Cortex of kidney (tissue), 1 donor: ENCODE measurements around the gene CUBN.

Source experiments
- DNase-seq: peaks from one replicate; lab custom pipeline; 2025; lab: John Stamatoyannopoulos, UW

The CUBN gene

GRCh38 chr10:17106991-17107390 is 22.6 kb downstream of the CUBN start:
- DNase-seq = no peak

- DNase-seq = no peak
Measured at GRCh38 chr10:17101910-17102266, 27.7 kb downstream of the CUBN start.

GRCh38 chr10:17101257-17101909 is 28.2 kb downstream of the CUBN start:
- DNase-seq = no peak

GRCh38 chr10:17100586-17100985 is 29.0 kb downstream of the CUBN start:
- no peak for DNase-seq

DNA sequence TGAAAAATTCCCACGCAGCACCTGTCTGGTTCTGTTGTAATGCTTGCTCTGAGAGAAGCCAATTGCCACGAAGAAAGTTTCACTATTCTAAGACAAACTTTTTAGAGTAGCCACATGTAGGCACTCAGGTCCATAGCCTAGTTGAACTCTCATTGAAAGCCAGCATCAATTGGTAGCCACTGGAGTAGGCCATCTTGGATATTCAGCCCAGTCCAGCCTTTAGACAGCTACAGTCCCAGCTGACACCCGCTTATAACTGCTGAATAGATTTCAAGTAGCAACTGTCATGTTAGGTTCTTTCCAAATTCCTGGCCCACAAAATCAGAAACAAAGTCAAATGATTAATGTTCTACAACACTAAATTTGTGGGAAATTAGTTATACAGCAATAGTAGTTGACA is 31.6 kb downstream of the CUBN start:
- no peak for DNase-seq

GRCh38 chr10:17094844-17095243 is 34.8 kb downstream of the CUBN start:
- no peak for DNase-seq

GRCh38 chr10:17092986-17093803 is 36.4 kb downstream of the CUBN start:
- DNase-seq = no peak

DNA sequence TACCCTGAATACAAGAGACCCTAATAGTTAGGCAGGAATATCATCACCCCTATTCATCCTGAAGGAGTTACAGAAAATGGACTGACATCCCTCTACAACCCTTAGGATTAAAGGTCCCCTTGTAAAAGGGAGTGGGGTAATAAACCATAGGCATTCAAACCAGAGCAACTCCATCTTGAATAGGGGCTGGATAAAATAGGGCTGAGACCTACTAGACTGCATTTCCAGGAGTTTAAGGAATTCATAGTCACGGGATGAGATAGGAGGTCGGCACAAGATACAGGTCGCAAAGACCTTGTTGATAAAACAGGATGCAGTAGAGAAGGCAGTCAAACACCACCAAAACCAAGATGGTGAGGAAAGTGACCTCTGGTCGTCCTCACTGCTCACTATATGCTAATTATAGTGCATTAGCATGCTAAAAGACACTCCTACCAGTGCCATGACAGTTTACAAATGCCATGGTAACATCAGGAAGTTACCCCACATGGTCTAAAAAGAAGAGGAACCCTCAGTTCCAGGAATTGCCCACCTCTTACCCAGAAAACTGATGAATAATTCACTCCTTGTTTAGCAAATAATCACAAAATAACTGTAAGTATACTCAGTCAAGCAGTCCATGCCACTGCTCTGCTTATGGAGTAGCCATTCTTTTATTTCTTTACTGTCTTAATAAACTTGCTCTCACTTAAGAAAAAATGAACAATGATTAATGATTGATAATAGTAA is 37.2 kb downstream of the CUBN start:
- no peak for DNase-seq

GRCh38 chr10:17088118-17088806 is 41.3 kb downstream of the CUBN start:
- no peak for DNase-seq

DNA sequence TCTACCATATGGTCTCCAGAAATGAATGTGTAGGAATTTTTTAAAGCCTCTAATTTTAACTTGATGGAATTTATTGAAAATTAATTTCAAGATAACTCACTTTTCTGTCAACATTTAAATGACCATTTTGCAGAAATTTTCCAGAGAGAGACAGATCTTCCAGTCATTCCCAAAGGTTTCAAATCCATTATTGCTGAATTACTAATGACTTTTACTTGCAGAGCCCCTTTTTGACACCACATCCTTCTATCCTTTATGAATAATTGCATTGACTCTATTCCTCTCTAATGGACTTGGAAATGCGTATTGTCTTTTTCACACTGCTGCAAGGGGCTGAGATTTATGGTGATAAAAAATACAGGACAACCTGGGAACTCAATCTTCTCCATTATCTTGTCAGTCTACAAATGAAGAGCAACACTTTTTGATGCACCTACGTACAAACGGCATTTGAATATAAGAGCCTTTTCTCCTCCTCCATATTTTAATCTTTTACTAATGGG is 42.7 kb downstream of the CUBN start:
- no peak for DNase-seq

- DNase-seq = no peak
Measured at GRCh38 chr10:17085011-17085725, 44.4 kb downstream of the CUBN start.

GRCh38 chr10:17084258-17084657 is 45.4 kb downstream of the CUBN start:
- no peak for DNase-seq

- DNase-seq = no peak
Measured at GRCh38 chr10:17081431-17081830, 48.2 kb downstream of the CUBN start.

GRCh38 chr10:17077890-17078289 is 51.7 kb downstream of the CUBN start:
- DNase-seq = no peak

GRCh38 chr10:17077346-17077781 is 52.2 kb downstream of the CUBN start:
- DNase-seq = no peak

- no peak for DNase-seq
Measured at GRCh38 chr10:17076626-17077345, 52.8 kb downstream of the CUBN start.

GRCh38 chr10:17075533-17076359 is 53.9 kb downstream of the CUBN start:
- DNase-seq = no peak

- DNase-seq = no peak
Measured at GRCh38 chr10:17074541-17074847, 55.1 kb downstream of the CUBN start.

DNA sequence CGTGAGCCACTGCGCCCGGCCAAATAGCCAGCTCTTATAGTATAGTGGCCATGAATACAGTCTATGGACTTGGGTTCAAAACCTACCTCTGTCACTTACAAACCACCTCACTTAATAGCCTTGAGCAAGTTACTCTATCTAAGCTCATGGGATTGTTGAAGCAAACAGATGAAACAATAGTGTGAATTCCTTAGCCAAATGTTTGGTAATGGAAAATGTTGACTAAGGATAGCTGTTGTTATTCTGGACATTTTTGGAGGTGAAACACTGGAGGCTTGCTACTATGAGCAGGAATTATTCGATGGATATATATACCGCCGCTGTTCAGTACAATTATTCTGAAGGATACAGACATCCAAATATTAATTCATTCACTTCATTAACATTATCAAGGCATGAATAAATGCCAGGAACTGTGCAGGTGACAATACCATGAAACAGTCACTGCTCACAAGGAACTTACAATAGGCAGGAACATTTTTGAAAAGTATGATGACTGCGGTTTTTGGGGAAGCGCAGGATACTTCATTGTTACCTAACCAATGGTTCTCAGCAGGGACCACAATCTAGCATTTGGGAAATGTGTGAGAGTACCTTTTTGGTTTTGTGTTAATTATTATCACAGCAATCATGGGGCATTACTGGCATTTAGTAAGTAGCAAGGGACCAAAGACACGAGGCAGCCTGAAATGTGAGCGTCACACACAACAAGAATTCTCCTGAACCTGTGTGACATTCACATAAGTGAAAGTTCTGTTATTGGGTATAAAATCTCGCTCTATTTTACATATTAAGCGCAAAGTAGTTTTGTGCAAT is 55.7 kb downstream of the CUBN start:
- no peak for DNase-seq
